HEK293 (cell line): ENCODE data around the gene ZBTB17.

Experiments used
- CTCF ChIA-PET: fragments of 350-600 bp; formaldehyde crosslinking; extraction: SDS; loops from one replicate; lab custom pipeline; 2021; ENCODE audit warnings: antibody characterized with exemption; lab: Yijun Ruan, JAX
- POLR2A ChIA-PET: fragments of 300-600 bp; formaldehyde crosslinking; extraction: SDS; loops from one replicate; lab custom pipeline; 2020; ENCODE audit warnings: antibody characterized with exemption, inconsistent platforms; lab: Yijun Ruan, JAX
- H3K27ac ChIP-seq: fragments of 200-500 bp; sonication (Bioruptor generic); 2 replicates; pipeline ENCODE4 v1.5.1; 2014; ENCODE audit warnings: low read depth, low read length, control low read depth, inconsistent platforms; ENCODE audit errors: extremely low read depth
- H3K36me3 ChIP-seq, 2 experiments: fragments of 200-500 bp in 1 of 2; sonication (Bioruptor generic) in 1 of 2; 1 replicate in 1 of 2; 2 replicates in 1 of 2; pipeline ENCODE4 v1.5.1; 2014 to 2017; ENCODE audit warnings: inconsistent platforms in 2 of 2, low read length in 2 of 2; ENCODE audit not compliant: control insufficient read depth in 2 of 2, insufficient read depth in 1 of 2
- H3K4me1 ChIP-seq: fragments of 200-500 bp; sonication (Bioruptor generic); 2 replicates; pipeline ENCODE4 v1.5.1; 2014; ENCODE audit warnings: mild to moderate bottlenecking, low read length, inconsistent platforms; ENCODE audit not compliant: control insufficient read depth, insufficient read depth
- H3K4me3 ChIP-seq: 2 replicates; pipeline ENCODE4 v1.5.1; 2011; ENCODE audit warnings: low read depth, mild to moderate bottlenecking, control low read depth, low read length, moderate library complexity
- H3K9me3 ChIP-seq: fragments of 200-500 bp; sonication (Bioruptor generic); 2 replicates; pipeline ENCODE4 v1.5.1; 2014; ENCODE audit warnings: low read depth, low read length, inconsistent platforms; ENCODE audit not compliant: control insufficient read depth, insufficient read depth
- CTCF ChIP-seq: fragments of 450-650 bp; formaldehyde crosslinking; IDR thresholded peaks from 2 replicates; pipeline ENCODE4 v1.5.1; 2016; ENCODE audit warnings: missing biosample characterization, missing genetic modification characterization
- PATZ1 ChIP-seq: fragments of 450-650 bp; formaldehyde crosslinking; IDR thresholded peaks from 2 replicates; pipeline ENCODE4 v1.5.1; 2016; ENCODE audit warnings: missing biosample characterization, missing genetic modification characterization
- PRDM2 ChIP-seq: fragments of 450-650 bp; formaldehyde crosslinking; IDR thresholded peaks from 2 replicates; pipeline ENCODE4 v1.5.1; 2016; ENCODE audit warnings: missing biosample characterization, missing genetic modification characterization, borderline replicate concordance
- ZFP69B ChIP-seq: fragments of 450-650 bp; formaldehyde crosslinking; IDR thresholded peaks from 2 replicates; pipeline ENCODE4 v1.5.1; 2016; ENCODE audit warnings: missing biosample characterization, missing genetic modification characterization
- ZNF112 ChIP-seq: fragments of 450-650 bp; formaldehyde crosslinking; IDR thresholded peaks from 2 replicates; pipeline ENCODE4 v1.5.0; 2017; ENCODE audit warnings: missing biosample characterization, missing genetic modification characterization
- ZNF174 ChIP-seq: fragments of 450-650 bp; formaldehyde crosslinking; IDR thresholded peaks from 2 replicates; pipeline ENCODE4 v1.5.0; 2017; ENCODE audit warnings: missing biosample characterization, mild to moderate bottlenecking, missing genetic modification characterization
- ZNF362 ChIP-seq: fragments of 450-650 bp; formaldehyde crosslinking; IDR thresholded peaks from 2 replicates; pipeline ENCODE4 v1.5.1; 2016; ENCODE audit warnings: missing biosample characterization, missing genetic modification characterization
- ZNF37A ChIP-seq: fragments of 450-650 bp; IDR thresholded peaks from 2 replicates; pipeline ENCODE4 v1.5.1; 2018; ENCODE audit warnings: missing biosample characterization, missing genetic modification characterization
- ZNF768 ChIP-seq: fragments of 450-650 bp; formaldehyde crosslinking; IDR thresholded peaks from 2 replicates; pipeline ENCODE4 v1.5.1; 2018; ENCODE audit warnings: missing biosample characterization, mild to moderate bottlenecking, missing genetic modification characterization
- ZSCAN5A ChIP-seq: fragments of 450-650 bp; formaldehyde crosslinking; IDR thresholded peaks from 2 replicates; pipeline ENCODE4 v1.5.1; 2016; ENCODE audit warnings: missing biosample characterization, missing genetic modification characterization

Gene ZBTB17

GRCh38 chr1:15962671-15963362 lies 13.1 kb downstream of the ZBTB17 start:
- H3K4me3 ChIP-seq = no peak overlapping the region
- H3K36me3 ChIP-seq = peaks cover 3 to 19% of the 10 kb centered on the region in 2 experiments; a peak in 2 of 3 replicates
- ChIA-PET CTCF (no interaction called here), POLR2A (no interaction called here)
- H3K4me1 ChIP-seq = peaks cover 11% of the 10 kb centered on the region
- H3K27ac ChIP-seq = no peak overlapping the region
- H3K9me3 ChIP-seq = no peaks in the 10 kb centered on the region
- TF ChIP-seq PATZ1 (tag by site-specific recombination) (no peak), ZNF362 (tag by site-specific recombination) (no peak), ZNF768 (tag by site-specific recombination) (no peak)
- TF ChIP-seq, all 188 proteins: peak for 0

GRCh38 chr1:15962176-15962575 lies 13.7 kb downstream of the ZBTB17 start:
- H3K9me3 ChIP-seq = no peaks in the 10 kb centered on the region
- POLR2A ChIA-PET = no interaction called here
- H3K4me1 ChIP-seq = peaks cover 15% of the 10 kb centered on the region
- H3K4me3 ChIP-seq = no peak overlapping the region
- CTCF ChIA-PET = no interaction called here
- no peak overlapping the region for H3K27ac ChIP-seq
- H3K36me3 ChIP-seq = peaks cover 3 to 16% of the 10 kb centered on the region in 2 experiments; a peak in 2 of 3 replicates
- no peak for TF ChIP-seq ZNF174 (tag by site-specific recombination)

- TF ChIP-seq CTCF = no peak
- no peak for TF ChIP-seq ZNF37A (tag by site-specific recombination)
- no peak for TF ChIP-seq PRDM2 (tag by site-specific recombination)
- no peak for TF ChIP-seq ZFP69B (tag by site-specific recombination)
- TF ChIP-seq ZNF112 = no peak
- TF ChIP-seq ZSCAN5A (tag by site-specific recombination) = no peak
- ChIA-PET POLR2A (no interaction called here), CTCF (interaction anchor here (0.6 kb wide), 1 partner anchor 111 kb away, joined by 3 read pairs; no protein-coding TSS in a partner anchor)
- no peak overlapping the region for H3K27ac ChIP-seq
- peaks cover 15% of the 10 kb centered on the region for H3K4me1 ChIP-seq
- no peaks in the 10 kb centered on the region for H3K9me3 ChIP-seq
- peaks cover 3 to 12% of the 10 kb centered on the region in 2 experiments; a peak in 2 of 3 replicates for H3K36me3 ChIP-seq
- no peak overlapping the region for H3K4me3 ChIP-seq
Measured at GRCh38 chr1:15961492-15961891, 14.4 kb downstream of the ZBTB17 start.
